ENCODE data around the gene PIAS4. TPM values are rescaled to one million over a fixed set of nuclear protein-coding genes. Genes with fewer than 3 reads are reported as not detected.

PIAS4 gene, protein sequence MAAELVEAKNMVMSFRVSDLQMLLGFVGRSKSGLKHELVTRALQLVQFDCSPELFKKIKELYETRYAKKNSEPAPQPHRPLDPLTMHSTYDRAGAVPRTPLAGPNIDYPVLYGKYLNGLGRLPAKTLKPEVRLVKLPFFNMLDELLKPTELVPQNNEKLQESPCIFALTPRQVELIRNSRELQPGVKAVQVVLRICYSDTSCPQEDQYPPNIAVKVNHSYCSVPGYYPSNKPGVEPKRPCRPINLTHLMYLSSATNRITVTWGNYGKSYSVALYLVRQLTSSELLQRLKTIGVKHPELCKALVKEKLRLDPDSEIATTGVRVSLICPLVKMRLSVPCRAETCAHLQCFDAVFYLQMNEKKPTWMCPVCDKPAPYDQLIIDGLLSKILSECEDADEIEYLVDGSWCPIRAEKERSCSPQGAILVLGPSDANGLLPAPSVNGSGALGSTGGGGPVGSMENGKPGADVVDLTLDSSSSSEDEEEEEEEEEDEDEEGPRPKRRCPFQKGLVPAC
- total RNA-seq (2022; extraction: Qiagen RNA extraction), result 14.6 to 17.5 TPM (median 15.7 TPM) in 5 replicates

GRCh38 chr19:4007021-4007835 lies at the start of gene PIAS4:
Gene PIAS4, plus strand, starts transcription at chr19:4007736. Its CDS starts 25 bp downstream, at chr19:4007761.

GRCh38 chr19:3970808-3971598 lies 36.5 kb upstream of the PIAS4 start, which contains the start of gene DAPK3:
Gene DAPK3, minus strand, starts transcription at chr19:3971099. Its CDS starts 1,364 bp downstream, at chr19:3969735.

DNA sequence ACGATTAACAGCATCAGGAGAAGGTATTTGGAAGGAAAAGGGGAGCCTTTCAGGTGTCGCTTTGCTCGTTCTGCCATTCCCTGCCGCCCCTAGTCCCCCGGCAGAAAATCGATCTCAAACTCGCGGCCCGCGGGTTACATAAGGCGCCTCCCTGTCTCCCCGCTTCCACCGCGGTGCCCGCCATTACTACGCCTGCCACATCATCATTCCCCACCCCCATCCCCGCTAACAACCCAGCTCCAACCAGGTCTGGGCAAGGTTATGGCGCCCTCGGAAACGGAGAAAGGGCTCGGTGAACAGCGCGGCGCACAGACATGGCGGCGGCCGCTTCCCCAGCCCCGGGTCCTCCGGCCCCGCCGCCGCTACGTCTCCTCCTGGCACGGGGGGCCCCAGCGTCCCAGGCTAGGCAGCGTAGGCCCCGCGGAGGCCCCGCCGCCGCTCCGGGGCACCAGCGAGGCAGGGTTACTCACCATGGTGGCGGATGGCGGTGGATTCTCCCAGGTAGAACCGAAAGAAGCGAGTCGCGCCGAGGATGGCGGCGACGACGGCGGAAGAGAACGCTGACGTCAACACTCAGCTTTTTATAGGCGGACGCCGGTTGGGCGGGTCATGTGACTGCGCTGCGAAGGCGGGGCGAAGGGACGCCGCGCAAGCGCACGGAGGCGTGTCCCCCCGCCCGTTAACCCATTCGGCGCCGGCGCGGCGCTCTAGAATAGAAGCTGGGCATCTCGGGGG lies 22.5 kb upstream of the PIAS4 start, which contains the start of gene EEF2:
TSS of gene EEF2 (minus strand) at position 556 of the 735 bp plus-strand sequence. CDS start at position 473, 83 bp downstream.

GRCh38 chr19:4066682-4067395 lies 59.3 kb downstream of the PIAS4 start, which contains the start of gene ZBTB7A:
Gene ZBTB7A, minus strand, starts transcription at chr19:4066899. Its CDS starts 11,667 bp downstream, at chr19:4055232.

Other genes starting within 250 kb of the PIAS4 start
- gene APBA3, start 246.0 kb upstream of the PIAS4 start, total RNA-seq (2022; extraction: Qiagen RNA extraction), result 7.7 to 11.8 TPM (median 10.1 TPM) in 5 replicates
- gene MRPL54, start 245.1 kb upstream of the PIAS4 start, total RNA-seq (2022; extraction: Qiagen RNA extraction), result 60.9 to 76.7 TPM (median 62.8 TPM) in 5 replicates
- not detected in 5 replicates for gene RAX2, start 235.5 kb upstream of the PIAS4 start, total RNA-seq (2022; extraction: Qiagen RNA extraction)
- 0.73 to 1.8 TPM (median 1.3 TPM) in 5 replicates for gene MATK, start 221.4 kb upstream of the PIAS4 start, total RNA-seq (2022; extraction: Qiagen RNA extraction)
- 0.09 to 0.45 TPM (median 0.11 TPM) in 5 replicates for gene ZFR2, start 138.7 kb upstream of the PIAS4 start, total RNA-seq (2022; extraction: Qiagen RNA extraction)
- gene ATCAY, start 127.1 kb upstream of the PIAS4 start, total RNA-seq (2022; extraction: Qiagen RNA extraction), result 0.07 to 0.13 TPM (median 0.09 TPM) in 4 of 5 replicates, not detected in the other
- gene NMRK2, start 74.7 kb upstream of the PIAS4 start, total RNA-seq (2022; extraction: Qiagen RNA extraction), result not detected in 5 replicates
- 44.3 to 47.3 TPM (median 45.1 TPM) in 5 replicates for gene DAPK3, start 36.6 kb upstream of the PIAS4 start, total RNA-seq (2022; extraction: Qiagen RNA extraction)
- 919 to 1,074 TPM (median 1,044 TPM) in 5 replicates for gene EEF2, start 22.3 kb upstream of the PIAS4 start, total RNA-seq (2022; extraction: Qiagen RNA extraction)
- gene ZBTB7A, start 59.2 kb downstream of the PIAS4 start, total RNA-seq (2022; extraction: Qiagen RNA extraction), result 16.8 to 24.8 TPM (median 23.4 TPM) in 5 replicates
- 120 to 196 TPM (median 177 TPM) in 5 replicates for gene MAP2K2, start 116.4 kb downstream of the PIAS4 start, total RNA-seq (2022; extraction: Qiagen RNA extraction)
- 0.08 to 0.15 TPM (median 0.11 TPM) in 5 replicates for gene CREB3L3, start 145.9 kb downstream of the PIAS4 start, total RNA-seq (2022; extraction: Qiagen RNA extraction)
- gene SIRT6, start 174.8 kb downstream of the PIAS4 start, total RNA-seq (2022; extraction: Qiagen RNA extraction), result 26.8 to 40.9 TPM (median 35.5 TPM) in 5 replicates
- 0.17 to 0.29 TPM (median 0.24 TPM) in 5 replicates for gene ANKRD24, start 175.0 kb downstream of the PIAS4 start, total RNA-seq (2022; extraction: Qiagen RNA extraction)
- gene EBI3, start 221.8 kb downstream of the PIAS4 start, total RNA-seq (2022; extraction: Qiagen RNA extraction), result 2.5 to 4.9 TPM (median 3.1 TPM) in 5 replicates
- 18.3 to 21.8 TPM (median 20.1 TPM) in 5 replicates for gene YJU2, start 239.3 kb downstream of the PIAS4 start, total RNA-seq (2022; extraction: Qiagen RNA extraction)